Cerebellar cortex (tissue), 1 donor: Measurements from ENCODE around the gene RNF207.

Source experiments
- DNase-seq: peaks from one replicate; pipeline ENCODE4 v3.0.0-alpha.2; 2015; ENCODE audit warnings: low spot score

RNF207 gene, protein sequence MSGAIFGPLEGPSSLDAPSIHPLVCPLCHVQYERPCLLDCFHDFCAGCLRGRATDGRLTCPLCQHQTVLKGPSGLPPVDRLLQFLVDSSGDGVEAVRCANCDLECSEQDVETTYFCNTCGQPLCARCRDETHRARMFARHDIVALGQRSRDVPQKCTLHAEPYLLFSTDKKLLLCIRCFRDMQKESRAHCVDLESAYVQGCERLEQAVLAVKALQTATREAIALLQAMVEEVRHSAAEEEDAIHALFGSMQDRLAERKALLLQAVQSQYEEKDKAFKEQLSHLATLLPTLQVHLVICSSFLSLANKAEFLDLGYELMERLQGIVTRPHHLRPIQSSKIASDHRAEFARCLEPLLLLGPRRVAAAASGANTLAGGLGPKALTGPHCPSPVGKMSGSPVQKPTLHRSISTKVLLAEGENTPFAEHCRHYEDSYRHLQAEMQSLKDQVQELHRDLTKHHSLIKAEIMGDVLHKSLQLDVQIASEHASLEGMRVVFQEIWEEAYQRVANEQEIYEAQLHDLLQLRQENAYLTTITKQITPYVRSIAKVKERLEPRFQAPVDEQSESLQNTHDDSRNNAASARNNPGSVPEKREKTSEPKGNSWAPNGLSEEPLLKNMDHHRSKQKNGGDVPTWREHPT

DNA sequence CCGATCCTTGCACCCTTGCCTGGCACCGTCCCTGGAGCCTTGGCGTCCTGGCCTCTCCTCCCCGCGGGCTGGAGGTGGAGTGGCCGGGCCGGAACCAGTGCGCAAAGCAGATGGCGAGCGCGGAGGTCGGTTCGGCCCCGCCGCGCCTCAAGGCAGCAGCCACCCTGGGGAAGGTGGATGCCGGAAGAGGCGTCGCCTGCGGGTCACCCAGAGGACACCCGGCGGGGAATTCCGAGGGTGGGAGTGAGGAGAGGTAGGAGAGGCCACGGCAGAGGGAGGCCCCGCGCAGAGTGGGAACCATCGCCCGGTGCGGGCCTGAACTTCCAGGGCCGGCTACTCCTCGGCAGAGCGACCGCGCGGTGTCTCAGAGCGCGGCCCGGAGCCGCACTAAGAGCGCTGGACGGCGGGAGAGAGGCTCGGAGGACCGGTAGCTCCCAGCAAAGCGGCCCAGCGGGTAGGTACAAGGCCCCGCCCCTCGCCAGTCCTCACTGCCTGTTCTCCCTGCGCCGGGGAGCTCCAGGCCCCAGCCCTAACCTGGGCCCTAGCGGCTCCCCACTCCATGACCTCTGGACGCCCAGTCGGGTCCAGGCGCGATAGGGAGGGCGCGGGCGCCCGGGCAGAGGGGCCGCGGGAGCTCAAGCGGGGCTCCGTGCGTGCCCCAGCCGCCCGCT is at the start of gene RNF207:
Gene RNF207 (plus strand): TSS at position 271 of the 671 bp plus-strand sequence. CDS start 417 bp downstream, outside the sequence.
- peak; percentile 58 for DNase-seq

DNA sequence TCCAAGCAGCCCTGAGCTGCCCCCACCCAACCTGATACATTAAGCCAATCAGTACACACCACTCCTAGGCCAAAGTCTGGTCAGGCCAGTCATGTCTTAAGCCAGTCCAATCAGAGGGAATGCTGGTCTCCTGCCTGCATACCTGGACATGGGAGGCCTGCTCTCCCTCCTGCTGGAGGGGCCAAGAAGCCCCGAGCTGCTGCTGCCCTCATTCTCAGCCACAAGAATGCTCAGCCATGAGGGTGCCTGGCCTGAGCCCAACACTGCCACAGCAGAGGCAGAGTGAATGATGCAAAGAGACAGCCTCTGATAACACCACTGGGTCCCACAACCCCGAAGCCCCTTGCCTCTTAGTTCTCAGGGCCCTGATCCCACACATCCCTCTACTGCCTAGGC is 48.8 kb upstream of the RNF207 start:
- DNase-seq = no peak

DNA sequence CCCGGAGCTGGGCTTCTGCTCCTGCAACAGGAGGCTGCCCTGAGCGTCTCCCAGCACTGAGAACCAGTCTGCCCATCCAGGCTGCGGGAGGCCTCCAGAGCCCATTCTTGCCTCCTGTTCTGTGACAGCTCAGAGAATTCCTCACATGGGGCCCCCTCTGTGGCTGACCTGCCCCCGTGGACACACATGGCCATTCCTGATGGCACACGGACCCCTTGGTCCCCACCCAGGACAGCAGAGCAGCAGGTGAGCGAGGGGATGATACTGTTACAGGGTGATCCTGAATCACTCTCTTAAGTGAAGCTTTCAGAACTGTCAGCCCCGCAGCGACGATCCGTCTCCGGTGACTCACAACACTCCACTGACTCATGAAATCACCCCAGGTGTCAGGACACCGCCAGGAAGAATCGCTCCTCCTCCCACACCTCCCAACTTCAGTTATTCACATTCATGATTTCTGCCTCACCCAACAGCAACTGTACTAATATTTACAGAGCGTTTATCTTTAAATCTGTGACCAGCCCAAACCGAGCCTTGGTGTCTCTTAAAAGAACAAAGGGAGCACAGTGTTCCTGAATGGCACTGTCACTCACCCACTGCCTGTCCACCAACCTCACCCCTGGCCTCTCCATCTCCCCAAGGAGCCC is 48.3 kb upstream of the RNF207 start:
- no peak for DNase-seq

DNA sequence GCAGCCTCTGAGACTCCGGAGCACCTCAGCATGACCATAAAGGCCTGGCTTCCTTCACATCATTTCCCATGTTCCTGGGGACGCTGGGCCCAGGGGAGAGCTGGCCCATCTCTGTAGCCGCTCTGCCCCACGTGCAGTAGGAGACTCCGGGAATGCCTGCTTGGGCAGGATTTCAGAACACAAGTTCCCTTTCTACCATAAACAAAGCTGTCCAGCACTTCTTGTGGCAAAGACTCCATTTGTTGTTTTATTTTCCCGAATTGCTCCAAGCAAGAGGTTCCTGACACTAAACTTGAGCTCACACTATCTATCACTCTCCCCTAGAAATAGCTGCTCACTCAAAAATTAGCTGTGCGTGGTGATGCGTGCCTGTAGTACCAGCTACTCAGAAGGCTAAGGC is 47.7 kb upstream of the RNF207 start:
- no peak for DNase-seq

DNA sequence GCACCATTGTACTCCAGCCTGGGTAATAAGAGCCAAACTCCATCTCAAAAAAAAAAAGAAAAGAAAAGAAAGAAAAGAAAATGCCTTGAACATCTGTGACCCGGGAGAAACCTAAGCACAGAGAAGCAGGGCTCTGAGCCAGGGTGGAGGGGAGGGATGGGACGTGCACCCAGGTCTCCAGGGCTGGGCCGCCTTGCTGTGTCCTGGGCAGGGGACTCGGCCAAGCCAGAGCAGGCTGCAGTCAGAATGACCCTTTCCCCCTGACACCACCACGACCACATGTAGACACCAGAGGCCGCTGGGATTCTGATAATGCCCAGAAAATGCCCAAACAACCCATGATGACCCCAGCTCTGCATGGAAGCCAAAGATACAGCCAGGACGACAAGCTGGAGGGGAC is 43.6 kb upstream of the RNF207 start:
- DNase-seq = no peak

DNA sequence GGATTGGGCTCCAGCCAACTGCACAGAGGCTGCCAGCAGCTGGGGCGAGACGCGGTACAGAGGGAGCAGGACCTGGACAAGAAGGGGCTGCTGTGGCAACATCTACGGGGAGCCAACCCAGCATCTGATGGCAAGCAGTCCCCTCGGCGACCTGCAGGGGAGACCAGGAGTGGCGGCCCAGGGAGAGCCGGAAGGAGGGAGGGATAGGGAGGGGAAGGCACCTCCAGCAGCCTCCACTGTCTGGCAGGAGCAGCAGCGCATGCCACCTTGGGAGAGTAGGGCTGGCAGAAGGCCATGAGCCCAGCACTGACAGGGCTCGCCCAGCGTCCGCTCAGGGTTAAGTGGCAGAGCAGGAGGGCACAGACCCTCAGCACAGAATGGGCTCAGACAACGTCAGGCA is 43.1 kb upstream of the RNF207 start:
- DNase-seq = peak; percentile 32

DNA sequence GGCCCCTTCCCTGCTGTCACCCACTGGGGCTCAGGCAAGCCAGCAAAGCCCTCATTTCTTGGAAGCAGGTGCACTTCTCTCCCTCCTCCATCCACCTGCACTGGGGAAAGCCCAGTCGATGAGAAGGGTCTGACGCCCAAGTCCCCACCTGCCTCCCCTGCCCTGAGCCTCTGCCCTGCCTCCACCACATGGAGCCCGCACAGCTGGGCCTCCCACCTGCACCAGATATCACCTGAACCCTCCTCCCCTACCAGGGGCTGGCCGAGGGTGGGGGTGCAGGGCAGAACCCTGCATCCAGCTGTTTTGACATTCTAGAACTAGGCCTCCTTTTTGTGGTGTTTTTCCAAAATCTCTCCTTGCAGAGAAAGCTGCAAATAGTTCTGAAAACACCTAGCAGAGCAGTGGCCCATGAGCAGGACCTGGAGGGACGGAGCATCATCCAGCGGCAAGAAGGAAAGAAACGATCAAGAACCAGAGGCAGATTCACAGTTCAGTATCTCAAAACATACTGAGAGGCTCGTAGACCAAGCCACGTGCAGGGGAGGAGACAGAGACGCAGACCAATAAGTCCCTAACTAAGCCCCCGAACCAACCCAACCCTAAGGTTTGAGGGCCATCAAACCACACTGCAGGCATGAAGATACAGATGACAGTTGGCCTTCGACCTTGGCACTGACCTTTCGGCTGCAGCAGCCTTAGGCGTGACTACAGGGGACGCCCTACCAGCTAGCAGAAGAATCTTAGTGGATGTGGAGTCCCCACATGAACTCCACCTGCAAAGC is 42.5 kb upstream of the RNF207 start:
- DNase-seq = no peak

DNA sequence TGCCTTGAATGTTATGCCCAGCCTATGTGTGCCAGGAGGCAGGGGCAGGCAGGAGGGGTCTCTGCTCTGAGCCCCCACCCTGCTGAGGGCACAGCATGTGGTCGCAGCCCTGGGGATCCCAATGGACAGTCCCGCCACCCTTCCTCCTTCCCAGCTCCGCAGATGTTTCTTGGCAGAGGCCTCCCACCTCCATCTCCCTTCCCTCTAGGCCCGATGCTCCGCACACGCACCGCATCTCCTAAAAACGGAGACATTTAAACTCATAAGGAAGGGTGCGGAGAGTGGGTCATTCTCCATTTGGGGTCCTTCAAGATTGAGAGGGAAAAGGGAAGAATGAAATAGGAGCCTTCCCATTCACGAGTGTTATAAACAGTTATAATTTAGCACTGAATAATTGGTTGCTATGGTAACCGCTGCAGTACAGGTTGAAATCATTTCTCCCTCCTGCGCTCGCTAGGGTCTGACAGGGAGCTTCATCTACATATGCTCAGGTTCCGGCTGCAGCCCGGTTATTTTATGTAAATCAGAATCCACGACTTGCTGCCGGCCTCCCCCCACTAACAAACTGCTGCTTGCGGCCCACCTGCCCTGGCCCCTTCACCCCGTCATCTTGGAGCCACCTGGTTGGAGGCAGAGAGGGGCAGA is 41.8 kb upstream of the RNF207 start:
- no peak for DNase-seq

DNA sequence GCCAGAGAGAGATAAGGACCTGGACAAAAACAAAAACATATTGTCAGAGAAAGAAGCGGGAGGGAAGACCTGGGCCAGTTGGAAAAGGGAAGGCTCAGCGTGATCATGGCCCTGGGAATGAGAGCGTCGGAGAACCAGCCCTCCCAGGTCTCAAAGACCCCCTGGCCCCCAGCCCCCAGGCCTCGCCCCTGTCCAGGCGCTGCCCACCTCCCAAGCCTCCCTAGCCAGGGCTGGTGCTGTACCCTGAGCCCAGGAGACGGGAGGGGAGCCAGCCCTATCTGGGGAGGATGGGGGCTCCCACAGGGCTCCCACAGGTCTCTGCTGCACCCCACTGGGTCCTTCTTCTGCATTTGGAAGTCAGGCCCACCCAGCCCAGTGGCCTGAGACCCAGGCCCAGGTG is 40.9 kb upstream of the RNF207 start:
- no peak for DNase-seq

DNA sequence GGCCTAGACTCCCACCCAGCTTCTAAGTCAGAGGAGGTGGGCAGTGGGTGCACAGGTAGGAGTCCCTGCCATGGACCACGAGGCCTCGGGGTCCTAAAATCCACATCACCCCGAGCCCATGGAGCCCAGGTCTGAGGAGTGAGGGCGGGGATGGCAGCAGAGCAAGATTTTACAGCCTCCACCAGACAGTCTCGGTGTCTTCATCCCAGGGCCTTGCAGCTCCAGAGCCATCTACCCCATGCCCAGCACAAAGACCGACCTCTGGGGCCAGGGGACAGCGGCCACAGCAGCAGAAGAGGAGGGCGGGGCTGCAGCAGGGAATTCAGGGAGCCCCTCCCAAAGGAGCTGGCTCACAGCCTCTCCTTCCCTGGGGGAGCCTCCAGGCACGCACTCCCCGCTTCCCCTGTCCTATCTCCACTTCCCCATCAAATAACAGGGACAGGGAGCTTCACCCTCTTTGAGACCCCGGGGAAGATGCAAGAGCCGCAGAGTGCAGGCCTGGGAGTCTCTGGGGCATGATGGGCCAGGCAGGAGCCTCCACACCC is 40.4 kb upstream of the RNF207 start:
- no peak for DNase-seq

DNA sequence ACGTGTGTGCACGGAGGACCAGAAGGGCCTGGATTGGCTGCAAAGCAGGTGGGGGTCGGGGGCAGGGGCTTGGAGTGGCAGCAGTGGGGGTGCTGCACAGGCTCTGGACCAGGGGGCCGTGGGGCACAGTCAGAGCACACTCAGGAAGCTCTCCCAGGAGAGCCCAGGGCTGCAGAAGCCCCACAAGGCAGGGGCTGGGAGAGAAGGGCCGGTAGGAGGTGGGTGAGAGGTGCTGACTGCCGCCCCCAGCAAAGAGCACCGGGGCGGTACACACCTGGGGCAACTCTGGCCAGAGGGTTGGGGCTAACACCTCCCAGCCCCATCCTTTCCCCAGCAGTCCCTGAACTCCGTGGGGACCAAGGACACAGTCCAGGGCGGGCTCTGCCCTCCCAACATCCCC is 39.7 kb upstream of the RNF207 start:
- no peak for DNase-seq

DNA sequence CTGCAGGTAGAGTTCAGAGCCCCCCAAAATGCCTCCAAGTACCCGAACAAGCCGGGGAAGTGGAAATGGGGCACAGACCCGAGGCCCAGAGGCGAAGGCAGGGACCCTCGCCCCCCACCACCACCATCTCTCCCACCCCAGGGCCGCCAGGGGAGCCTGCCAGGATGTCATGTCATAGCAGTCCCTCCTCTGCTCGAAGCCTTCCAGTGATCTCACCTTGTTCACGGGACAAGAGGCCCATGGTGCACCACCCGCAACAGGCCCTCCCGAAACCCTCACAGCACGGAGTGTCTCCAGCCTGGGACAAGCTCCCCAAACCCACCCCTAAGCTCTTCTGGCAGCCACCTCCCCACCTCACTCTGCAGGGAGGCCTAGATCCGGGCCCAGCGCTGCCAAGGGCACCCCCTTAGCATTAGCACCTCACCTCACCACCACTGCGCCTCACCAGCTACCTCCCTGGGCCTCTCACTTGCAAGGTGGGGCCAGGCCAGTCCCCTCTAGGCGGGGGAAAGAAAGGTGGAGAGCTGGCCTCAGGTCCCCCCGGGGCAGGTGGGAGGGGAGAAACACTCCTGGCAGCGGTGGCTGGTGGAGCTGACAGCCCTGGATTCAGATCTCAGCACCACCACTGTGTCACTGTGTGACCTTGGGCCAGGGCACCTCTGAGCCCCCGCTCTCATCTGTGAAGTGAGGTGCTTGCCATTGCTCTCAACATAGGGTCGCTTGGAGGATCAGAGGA is 39.1 kb upstream of the RNF207 start:
- no peak for DNase-seq

DNA sequence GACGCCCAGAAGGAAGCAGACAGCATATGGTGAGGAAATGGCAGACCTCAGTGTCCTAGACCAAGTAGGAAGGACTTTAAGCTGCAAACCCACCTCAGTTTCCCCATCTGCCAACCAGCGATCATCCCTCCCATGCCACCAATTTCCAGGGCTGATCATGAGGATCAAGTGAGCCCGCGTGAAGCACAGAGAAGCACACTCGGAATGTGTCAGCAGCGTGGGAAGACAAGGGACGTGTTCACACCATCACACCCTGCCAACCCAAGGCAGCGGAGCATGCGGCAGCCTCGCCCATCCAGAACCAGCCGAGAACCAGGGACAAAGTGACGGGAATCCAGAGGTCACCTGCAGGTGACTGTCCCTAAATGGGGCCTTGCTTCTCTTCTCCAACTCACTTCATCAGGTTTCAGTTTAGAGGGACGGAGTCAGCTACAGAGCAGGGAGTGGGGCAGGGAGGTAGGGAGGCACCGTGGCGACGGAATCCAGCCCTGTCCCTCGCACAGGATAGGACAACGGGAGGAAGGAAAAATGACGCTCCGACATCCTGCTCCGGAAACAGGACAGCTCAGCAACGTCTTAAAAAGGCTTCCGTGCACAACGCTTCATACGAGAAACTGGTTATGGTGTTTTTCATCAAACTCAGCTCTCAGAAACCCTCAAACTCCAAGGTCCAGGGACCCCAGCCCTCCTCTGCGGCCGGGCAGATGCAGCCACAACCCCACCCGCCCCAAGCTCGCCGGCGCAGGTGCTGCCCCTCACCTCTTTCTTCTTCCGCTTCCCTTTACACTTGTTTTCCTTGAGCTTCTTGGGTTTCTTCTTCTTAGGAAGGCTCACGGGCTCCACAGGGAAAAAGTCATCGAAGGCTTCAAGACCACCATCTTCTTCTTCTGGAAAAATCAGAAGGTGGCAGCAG is 38.3 kb upstream of the RNF207 start:
- no peak for DNase-seq

DNA sequence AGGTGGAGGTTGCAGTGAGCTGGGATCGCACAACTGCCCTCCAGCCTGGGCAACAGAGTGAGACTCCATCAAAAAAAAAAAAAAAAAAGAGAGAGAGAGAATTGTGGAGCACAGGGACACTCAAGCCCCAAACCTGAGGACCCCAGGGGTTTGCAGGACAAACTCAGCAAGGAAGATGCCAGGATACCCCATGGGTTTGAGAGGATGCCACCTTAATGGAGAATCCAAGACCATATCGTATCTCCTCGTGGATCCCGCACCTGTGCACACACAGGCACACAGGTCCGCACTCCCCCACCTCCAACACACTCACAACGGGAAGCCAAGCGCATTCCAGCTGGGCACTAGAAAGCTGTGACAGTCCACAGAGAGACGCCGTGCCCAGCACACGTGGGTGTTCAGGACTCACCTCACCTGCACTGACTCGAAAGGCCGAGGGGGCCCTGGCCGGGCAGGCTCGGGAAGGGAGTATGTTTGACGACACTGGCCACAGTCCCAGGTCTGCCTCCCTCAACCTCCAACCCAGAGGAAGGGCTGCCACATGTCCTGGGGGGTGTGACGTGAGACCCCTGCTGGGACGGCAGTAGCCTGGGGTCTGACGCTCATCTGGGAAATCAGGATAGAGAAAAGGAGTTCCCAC is 36.9 kb upstream of the RNF207 start:
- no peak for DNase-seq

DNA sequence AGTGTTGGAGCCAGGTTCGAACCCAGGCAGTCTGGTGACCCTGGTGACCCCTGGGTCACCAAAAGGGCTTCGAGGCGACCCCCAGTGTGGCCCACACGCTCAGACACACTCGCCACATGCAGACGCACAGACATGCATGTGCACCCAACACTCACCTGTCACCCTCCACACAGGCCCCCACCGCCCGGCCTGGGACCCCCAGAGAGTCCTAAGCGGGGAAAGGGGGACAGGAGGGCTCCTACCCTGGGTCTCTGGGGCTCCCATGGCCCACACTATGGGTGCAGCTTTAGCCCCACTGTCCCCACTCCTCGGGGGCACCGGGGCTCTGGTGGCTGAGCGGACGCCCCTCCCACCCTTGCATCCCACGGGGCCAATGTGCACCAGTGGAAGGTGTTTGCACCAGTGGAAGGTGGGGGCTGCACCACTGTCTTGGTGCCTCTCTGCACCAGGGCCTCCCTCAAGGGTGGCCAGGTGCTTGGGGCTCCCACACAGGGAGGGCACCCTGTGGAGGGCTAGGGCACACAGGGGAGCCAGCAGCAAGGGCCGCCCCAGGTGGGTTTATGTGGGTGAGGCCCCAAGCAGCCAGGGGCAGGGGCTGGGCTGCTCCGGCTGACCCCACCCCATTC is 35.7 kb upstream of the RNF207 start:
- no peak for DNase-seq

DNA sequence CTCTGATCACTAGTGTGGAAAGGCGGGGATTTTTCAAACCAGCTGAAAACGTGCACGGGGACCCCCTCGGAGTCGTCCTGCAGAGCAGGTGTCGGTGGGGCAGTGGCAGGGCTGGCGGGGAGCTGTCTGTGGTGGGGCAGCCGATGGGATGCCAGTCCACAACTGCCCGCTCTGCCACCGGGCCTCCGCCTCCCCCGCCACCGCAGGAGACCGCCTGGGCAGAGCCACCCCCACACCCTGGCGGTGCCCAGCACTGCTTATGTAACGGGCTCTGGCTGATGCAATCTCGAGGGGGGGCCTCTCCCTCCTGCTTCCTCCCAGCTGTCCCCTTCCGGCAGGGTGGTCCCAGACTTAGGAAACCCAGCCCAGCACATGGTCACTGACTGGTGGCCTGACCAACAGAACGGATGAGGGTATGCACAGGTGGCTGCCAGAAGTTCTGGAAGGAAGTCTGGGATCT is 35.1 kb upstream of the RNF207 start:
- DNase-seq = no peak

DNA sequence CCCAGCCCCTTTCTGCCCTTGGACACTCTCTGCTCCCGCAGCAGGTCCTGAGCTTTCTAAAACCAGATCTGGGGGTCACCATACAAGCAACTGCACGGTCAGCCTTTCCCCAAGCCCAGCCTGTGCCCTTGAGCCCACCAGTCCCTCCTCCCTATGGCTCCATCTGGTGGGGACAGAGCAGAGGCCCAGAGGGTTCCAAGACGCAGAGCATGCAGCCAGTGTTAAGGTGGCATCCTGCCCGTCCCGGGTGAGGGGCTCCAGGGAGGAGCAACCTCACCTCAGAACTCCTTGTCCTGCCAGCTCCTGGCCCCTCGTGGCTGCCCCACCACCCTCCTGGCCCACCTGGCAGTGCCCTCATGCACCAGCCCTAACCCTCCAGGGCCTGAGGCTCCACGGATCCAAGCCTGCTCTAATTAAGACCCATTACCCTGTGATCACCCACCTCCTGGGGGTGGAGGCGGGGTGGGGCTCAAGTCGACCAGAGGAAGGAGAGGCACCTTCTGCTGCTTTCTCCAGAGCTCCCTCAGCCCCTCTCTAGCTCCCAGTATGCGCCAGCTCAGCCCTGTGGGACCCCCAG is 34.3 kb upstream of the RNF207 start:
- no peak for DNase-seq

DNA sequence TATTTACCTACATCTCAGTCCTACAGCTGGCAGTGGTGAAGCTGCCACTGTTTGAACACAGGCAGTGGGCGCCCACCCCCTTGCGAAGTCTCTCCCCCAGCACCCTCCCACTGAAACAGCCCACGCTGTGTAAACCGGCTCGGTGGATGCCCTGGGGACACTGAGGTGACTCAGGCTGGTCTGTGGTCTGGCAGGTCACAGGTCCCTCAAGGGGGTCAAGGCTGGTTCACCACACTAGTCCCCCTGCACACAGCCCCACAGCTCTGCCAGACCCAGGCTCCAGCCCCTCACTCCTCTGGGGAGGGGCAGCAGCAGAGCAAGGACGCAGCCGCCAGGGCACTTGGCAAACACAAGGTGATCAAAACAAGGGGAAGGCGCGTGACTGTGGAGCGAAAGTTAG is 33.4 kb upstream of the RNF207 start:
- DNase-seq = no peak
